Measurements from ENCODE around the gene MTOR.
"Not testable (repeated sequence)": the region's sequence is repeated elsewhere in the genome, so short reads cannot be mapped to it uniquely, and the experiment has no call there.

MTOR gene

GRCh38 chr1:11100149-11100493 lies 162.2 kb downstream of the MTOR start:
- no peak for DNase-seq

- DNase-seq, result peak; percentile 89
Observed at GRCh38 chr1:11099310-11100148, 162.8 kb downstream of the MTOR start, which contains the start of gene EXOSC10. Gene EXOSC10, minus strand, starts transcription at chr1:11099869. Its CDS starts 38 bp downstream, at chr1:11099831.

- no peak for DNase-seq
Observed at GRCh38 chr1:11098931-11099309, 163.4 kb downstream of the MTOR start.

GRCh38 chr1:11083784-11084183 lies 178.6 kb downstream of the MTOR start:
- DNase-seq, result not testable (repeated sequence)

- DNase-seq, result no peak
Observed at GRCh38 chr1:11080931-11081330, 181.4 kb downstream of the MTOR start.

- no peak for DNase-seq
Observed at GRCh38 chr1:11078631-11079030, 183.7 kb downstream of the MTOR start.

- not testable (repeated sequence) for DNase-seq
Observed at GRCh38 chr1:11073398-11073797, 189.0 kb downstream of the MTOR start.

- no peak for DNase-seq
Observed at GRCh38 chr1:11072216-11072917, 190.0 kb downstream of the MTOR start.

- DNase-seq, result no peak
Observed at GRCh38 chr1:11071463-11072215, 190.7 kb downstream of the MTOR start.

- no peak for DNase-seq
Observed at GRCh38 chr1:11070876-11071275, 191.5 kb downstream of the MTOR start.

- no peak for DNase-seq
Observed at GRCh38 chr1:11068600-11069473, 193.5 kb downstream of the MTOR start.

GRCh38 chr1:11067716-11068599 lies 194.4 kb downstream of the MTOR start:
- DNase-seq, result no peak

- DNase-seq, result no peak
Observed at GRCh38 chr1:11065796-11066195, 196.6 kb downstream of the MTOR start.

- DNase-seq, result no peak
Observed at GRCh38 chr1:11064942-11065341, 197.4 kb downstream of the MTOR start.

GRCh38 chr1:11063937-11064537 lies 198.3 kb downstream of the MTOR start:
- DNase-seq, result not testable (repeated sequence)

- no peak for DNase-seq
Observed at GRCh38 chr1:11062965-11063401, 199.4 kb downstream of the MTOR start.

- DNase-seq, result no peak
Observed at GRCh38 chr1:11061652-11062365, 200.5 kb downstream of the MTOR start.

GRCh38 chr1:11059968-11060830 lies 202.2 kb downstream of the MTOR start, which contains the start of gene SRM:
Gene SRM, minus strand, starts transcription at chr1:11060018. Its CDS starts 75 bp downstream, at chr1:11059943.
- DNase-seq, result peak; percentile 92
